Activated CD8-positive, alpha-beta memory T cell treated with anti-CD3 and anti-CD28 coated beads for 1 hour (primary cell): ENCODE data around the gene TVP23A.
"Not testable (repeated sequence)": the region's sequence is repeated elsewhere in the genome, so short reads cannot be mapped to it uniquely, and the experiment has no call there.

Source experiments
- DNase-seq, 2 donors: peaks; one replicate each; pipeline ENCODE4 v3.0.0-alpha.2; 2020; ENCODE audit warnings: low read depth in 1 of 2; ENCODE audit errors: extremely low read depth in 1 of 2

Gene TVP23A

DNA sequence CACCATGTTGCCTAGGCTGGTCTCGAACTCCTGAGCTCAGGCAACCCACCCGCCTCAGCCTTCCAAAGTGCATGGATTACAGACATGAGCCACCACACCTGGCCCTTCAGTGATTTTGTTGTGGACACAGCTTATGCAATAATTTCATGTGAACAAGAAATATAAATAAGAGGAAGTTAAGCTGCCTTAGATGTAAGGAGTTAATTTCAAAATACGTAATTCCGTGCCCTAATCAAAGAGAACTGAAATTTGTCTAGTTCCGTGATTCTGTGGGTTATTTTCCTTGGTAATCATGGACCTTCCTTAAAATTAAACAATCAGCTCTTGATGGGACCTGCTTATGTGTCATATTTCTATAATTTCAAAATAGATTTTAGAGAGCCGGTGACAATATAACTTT lies 11.9 kb downstream of the TVP23A start:
- DNase-seq = no peak

DNA sequence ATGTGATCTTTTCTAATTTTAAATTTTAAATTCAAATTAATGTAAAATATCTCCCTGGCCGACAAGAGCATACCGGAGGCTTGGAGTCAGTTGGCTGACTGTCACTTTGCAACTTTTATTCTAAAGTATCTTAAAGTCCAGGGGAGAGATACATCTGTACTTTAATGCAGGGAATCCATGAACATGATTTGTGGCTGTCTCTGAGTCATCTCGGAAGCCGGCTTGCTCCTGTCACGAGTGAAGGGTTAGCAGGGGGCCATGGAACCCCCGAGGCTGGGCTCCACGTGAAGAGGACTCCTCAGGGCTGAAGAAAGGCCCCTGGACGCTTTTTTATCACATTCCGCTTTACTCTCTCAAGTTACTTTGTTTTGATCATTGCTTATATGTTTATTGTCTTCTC lies 13.3 kb downstream of the TVP23A start:
- DNase-seq = no peak

DNA sequence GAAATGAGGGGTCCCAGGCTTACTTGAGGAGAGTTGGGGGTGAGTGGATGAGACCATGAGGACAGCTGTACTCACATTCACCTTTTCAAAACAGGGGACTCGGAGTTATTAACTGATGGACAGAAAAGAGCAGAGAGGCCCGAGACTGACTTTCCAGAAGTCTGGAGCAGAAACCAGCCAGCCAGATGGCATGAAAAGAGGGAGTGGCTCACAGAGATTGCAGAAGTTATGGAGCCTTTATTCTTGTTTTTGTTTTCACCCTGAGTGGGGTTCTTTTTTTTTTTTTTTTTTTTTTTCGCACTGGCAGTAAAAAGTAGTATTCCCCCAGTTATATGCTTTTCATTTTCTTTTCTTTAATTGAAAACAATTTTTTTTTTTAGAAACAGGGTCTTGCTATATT lies 18.9 kb downstream of the TVP23A start:
- DNase-seq = no peak

GRCh38 chr16:10791048-10791447 lies 27.5 kb downstream of the TVP23A start:
- no peak for DNase-seq

DNA sequence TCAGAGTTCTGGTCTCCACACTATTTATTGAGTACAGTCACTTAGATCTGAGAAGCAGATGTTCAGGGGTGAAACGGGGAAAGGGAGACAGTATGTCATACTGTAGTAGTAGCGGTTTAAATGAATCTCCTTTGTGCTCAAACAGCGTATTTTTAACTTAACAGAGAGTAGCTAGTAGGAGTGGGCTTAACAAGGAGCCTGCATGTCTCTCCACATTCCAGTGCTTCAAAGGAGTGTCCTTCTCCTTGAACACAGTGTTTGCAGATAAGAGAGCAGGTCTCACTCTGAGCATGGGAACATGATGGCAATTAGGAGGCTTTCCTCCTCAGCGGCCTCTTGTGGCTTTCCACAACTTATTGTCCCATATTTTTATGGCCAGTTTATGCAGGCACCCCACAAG lies 30.0 kb downstream of the TVP23A start:
- DNase-seq = not testable (repeated sequence)

DNA sequence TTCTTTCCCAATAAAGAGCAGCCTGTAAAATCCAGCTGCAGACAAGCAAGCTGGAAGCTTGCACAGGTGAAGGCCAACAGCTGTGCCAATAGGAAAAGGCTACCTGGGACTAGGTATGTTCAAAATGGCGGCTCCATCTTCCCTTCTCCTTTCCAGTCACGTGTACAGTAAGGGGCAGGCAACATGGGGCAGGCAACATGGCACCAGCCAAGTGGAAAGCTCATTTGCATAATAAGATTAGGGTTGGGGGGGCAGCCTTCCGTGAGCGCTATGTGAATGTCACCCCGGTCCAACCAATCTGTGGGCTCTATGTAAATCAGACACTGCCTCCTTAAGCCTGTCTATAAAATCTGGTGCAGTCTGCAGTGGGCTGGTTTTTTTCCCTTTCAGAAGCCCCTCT lies 31.3 kb downstream of the TVP23A start:
- no peak for DNase-seq

GRCh38 chr16:10782628-10783027 lies 36.0 kb downstream of the TVP23A start:
- DNase-seq = no peak

DNA sequence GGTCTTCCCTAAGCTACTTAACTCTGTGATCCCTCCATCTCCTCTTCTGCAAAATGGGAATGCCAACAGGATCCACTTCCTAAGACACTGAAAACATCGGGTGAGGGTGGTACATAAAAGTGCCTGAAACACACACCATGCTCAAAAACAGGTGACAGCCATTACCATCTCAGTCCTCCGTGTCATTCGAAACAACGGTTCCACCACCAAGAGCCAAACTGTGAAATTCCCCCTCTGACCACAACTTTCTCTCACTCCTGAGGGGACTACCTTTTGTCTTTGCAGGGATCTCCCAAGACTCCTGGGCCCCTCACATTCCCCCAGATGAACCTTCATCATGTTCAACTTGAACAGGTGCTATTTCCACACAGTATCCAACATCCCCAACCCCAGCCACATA lies 38.0 kb downstream of the TVP23A start:
- no peak for DNase-seq

GRCh38 chr16:10779908-10780307 lies 38.7 kb downstream of the TVP23A start:
- DNase-seq = not testable (repeated sequence)

GRCh38 chr16:10777356-10777755 lies 41.2 kb downstream of the TVP23A start:
- no peak for DNase-seq

DNA sequence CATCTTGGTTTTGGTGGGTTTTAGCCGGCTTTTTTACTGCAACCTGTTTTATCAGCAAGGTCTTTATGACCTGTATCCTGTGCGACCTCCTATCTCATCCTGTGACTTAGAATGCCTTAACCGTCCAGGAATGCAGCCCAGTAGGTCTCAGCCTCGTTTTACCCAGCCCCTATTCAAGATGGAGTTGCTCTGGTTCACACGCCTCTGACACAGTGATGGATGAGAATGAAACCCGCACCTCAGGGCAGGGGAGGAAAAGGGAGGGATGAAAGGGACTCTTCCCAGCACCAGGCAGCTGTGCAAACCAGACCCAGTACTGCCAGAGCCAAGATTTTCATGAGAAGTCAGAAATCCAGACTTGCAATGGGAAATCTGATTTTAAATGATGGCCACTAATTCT lies 41.7 kb downstream of the TVP23A start:
- not testable (repeated sequence) for DNase-seq

DNA sequence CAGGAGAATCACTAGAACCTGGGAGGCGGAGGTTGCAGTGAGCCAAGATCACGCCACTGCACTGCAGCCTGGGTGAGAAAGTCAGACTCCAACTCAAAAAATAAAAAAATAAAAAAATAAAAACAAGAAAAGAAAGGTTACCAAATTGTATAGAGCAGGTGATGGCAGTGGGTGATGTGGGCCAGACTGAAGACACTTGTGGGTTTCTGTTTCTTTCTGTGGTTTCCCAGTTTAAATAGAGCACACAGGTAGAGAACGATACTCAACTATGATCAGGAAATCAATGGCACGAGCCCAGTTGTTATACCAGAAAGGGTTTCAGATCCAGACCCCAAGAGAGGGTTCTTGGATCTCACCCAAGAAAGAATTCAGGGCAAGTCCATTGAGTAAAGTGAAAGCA lies 42.3 kb downstream of the TVP23A start:
- DNase-seq = no peak

- DNase-seq = no peak
Observed at GRCh38 chr16:10770907-10771306, 47.7 kb downstream of the TVP23A start.

DNA sequence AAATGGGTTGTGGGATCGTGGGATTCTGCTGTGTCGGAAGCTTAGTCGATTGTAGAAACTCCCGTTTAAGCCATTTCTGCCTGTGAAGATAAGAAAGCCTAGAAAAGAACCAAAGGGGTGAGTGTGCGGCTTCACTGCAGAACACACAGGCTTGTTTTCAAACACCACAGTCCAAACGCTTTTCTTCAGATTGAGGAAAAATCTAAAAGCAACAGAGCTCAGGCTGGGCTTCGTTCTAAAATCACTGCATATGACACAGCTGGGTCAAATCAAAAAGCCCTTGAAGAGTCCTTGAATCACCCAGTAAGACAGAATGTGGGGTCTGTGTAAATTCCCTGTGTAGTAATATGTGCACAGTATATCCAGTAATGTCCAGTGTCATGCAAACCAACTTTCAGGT lies 49.2 kb downstream of the TVP23A start:
- no peak for DNase-seq

- DNase-seq = no peak
Observed at GRCh38 chr16:10767127-10767526, 51.5 kb downstream of the TVP23A start.

DNA sequence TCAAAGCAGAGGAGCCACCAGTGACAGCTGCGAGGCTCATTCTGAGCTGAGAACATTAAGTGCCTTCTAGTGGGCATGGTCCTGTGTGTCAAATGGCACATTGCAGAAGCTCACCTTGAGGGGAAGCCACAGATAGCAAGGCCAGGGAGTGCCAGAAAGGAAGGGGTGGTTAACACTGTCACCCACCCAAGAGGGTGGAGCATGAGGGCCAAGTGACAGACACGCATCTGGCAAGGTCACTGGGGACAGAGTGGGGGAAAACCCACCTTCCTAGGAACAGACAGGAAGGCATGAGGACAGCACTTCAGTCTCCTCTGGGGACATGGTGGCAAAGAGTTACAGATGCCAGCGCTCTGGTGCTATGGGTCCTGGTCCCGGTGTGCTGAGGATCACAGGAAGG lies 52.8 kb downstream of the TVP23A start:
- no peak for DNase-seq

- no peak for DNase-seq
Observed at GRCh38 chr16:10763456-10763855, 55.1 kb downstream of the TVP23A start.

DNA sequence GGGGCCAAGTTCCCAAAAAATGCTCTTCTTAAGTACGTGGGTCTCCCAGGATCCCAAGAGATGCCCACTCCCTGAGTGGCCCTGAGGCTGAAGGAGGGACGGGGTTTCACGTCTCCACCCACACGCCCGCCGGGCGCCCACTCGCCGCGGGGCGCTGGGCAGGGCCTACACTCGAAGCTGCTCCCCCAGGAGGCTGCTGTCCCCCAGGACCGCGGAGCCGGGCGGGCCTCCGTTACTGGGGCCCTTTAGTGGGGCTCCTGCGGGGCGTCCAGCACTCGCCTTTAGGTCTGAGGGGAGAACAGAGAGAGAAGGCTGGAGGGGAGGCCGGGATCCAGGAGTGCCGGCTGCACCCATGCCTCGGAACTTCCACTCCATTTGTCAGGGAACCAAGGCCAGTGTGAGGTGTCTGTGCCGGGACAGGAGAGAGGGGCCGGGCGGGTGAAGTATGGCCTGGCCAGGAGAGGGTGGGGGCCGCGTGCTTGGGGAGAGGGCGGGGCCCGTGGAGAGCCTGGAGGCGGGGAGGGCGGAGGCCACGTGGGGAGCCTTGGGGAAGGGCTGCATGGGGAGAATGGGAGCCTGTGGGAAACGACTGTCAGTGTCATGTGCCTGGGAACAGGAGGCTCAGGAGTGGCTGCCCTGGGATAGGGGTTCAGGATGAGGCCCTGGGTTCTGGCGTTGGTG lies 56.1 kb downstream of the TVP23A start:
- DNase-seq = no peak

GRCh38 chr16:10761373-10761772 lies 57.2 kb downstream of the TVP23A start:
- no peak for DNase-seq

GRCh38 chr16:10760858-10761257 lies 57.7 kb downstream of the TVP23A start:
- no peak for DNase-seq

DNA sequence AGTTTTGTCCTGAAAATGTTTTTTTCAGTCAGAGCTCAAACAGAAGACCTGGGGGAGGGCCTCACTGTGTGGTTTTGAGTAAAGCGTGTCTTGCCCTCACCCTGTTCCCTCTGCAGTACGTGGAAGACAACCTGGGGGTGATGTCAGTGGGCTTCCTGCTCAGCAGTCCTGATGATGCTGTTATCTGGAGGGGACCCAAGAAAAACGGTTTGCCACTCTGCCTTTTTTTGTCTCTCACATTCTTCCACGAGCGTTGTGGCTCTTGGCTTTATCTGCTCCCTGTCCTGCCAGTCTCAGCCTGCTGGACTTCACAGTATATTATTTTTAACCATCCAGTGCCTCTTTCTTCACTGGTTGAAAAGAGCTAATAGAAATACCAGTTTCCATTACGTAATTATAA lies 62.0 kb downstream of the TVP23A start:
- no peak for DNase-seq

DNA sequence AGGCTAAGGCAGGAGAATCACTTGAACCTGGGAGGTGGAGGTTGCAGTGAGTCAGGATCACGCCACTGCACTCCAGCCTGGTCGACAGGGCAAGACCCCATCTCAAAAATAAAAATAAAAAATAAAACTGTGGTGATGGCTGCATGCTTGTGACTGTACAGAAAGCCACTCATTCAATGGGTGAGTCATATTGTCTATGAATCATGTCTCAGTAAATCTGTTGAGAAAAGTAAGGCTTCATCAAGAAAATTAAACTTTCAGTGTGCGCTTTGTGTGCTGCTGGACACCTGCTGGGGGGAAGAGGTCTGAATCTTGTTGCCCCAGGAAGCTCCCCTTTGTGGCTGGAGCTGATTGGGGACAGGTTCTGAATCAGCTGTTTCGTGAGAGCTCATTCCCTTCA lies 63.7 kb downstream of the TVP23A start:
- no peak for DNase-seq

- no peak for DNase-seq
Observed at GRCh38 chr16:10753670-10754069, 64.9 kb downstream of the TVP23A start.
